ENCODE results near the gene ROR1. TPM values are rescaled to one million over a fixed set of nuclear protein-coding genes. Genes with fewer than 3 reads are reported as not detected.

The ROR1 gene
- total RNA-seq, 1 donor from 2014 or later: 131 TPM

GRCh38 chr1:64172458-64172983, 398.7 kb downstream of the ROR1 start:
- H3K4me3 Mint-ChIP-seq (ENCODE audit: unreplicated experiment): no peak overlapping the region
- DNase-seq (ENCODE audit: low spot score): no peak

GRCh38 chr1:64173336-64173940, 399.6 kb downstream of the ROR1 start:
- H3K4me1 Mint-ChIP-seq (ENCODE audit: low read depth): peaks cover 41% of the 10 kb centered on the region

More at GRCh38 chr1:64172458-64172983, 398.7 kb downstream of the ROR1 start:
- Mint-ChIP-seq H3K27ac (ENCODE audit: unreplicated experiment) (peak overlapping the region; percentile 37), H3K36me3 (ENCODE audit: low read depth) (peaks cover 56% of the 10 kb centered on the region), H3K27me3 (ENCODE audit: low read depth) (no peaks in the 10 kb centered on the region), H3K9me3 (ENCODE audit: low read depth) (no peaks in the 10 kb centered on the region), H3K4me1 (ENCODE audit: low read depth) (peaks cover 42% of the 10 kb centered on the region)
- no peak for TF ChIP-seq CTCF (IDR thresholded peaks at IDR 0.05)

GRCh38 chr1:64175639-64176038, 401.8 kb downstream of the ROR1 start:
- Mint-ChIP-seq H3K4me3 (ENCODE audit: unreplicated experiment) (no peak overlapping the region), H3K27me3 (ENCODE audit: low read depth) (no peaks in the 10 kb centered on the region), H3K27ac (ENCODE audit: unreplicated experiment) (peak overlapping the region; percentile 38), H3K4me1 (ENCODE audit: low read depth) (peaks cover 44% of the 10 kb centered on the region), H3K9me3 (ENCODE audit: low read depth) (no peaks in the 10 kb centered on the region), H3K36me3 (ENCODE audit: low read depth) (peaks cover 48% of the 10 kb centered on the region)
- DNase-seq (ENCODE audit: low spot score): no peak
- no peak for TF ChIP-seq CTCF (IDR thresholded peaks at IDR 0.05)

More at GRCh38 chr1:64173336-64173940, 399.6 kb downstream of the ROR1 start:
- Mint-ChIP-seq H3K27ac (ENCODE audit: unreplicated experiment) (peak overlapping the region; percentile 56), H3K4me3 (ENCODE audit: unreplicated experiment) (no peak overlapping the region), H3K27me3 (ENCODE audit: low read depth) (no peaks in the 10 kb centered on the region), H3K9me3 (ENCODE audit: low read depth) (no peaks in the 10 kb centered on the region), H3K36me3 (ENCODE audit: low read depth) (peaks cover 57% of the 10 kb centered on the region)
- TF ChIP-seq CTCF (IDR thresholded peaks at IDR 0.05): no peak
- DNase-seq (ENCODE audit: low spot score): no peak

GRCh38 chr1:64176659-64177058, 402.8 kb downstream of the ROR1 start:
- no peak for DNase-seq (ENCODE audit: low spot score)
- H3K9me3 Mint-ChIP-seq (ENCODE audit: low read depth): no peaks in the 10 kb centered on the region
- H3K4me1 Mint-ChIP-seq (ENCODE audit: low read depth): peaks cover 33% of the 10 kb centered on the region
- peaks cover 45% of the 10 kb centered on the region for H3K36me3 Mint-ChIP-seq (ENCODE audit: low read depth)
- H3K27ac Mint-ChIP-seq (ENCODE audit: unreplicated experiment): no peak overlapping the region
- H3K4me3 Mint-ChIP-seq (ENCODE audit: unreplicated experiment): no peak overlapping the region
- no peaks in the 10 kb centered on the region for H3K27me3 Mint-ChIP-seq (ENCODE audit: low read depth)
- no peak for TF ChIP-seq CTCF (IDR thresholded peaks at IDR 0.05)

- no peaks in the 10 kb centered on the region for H3K27me3 Mint-ChIP-seq (ENCODE audit: low read depth)
- no peak overlapping the region for H3K4me3 Mint-ChIP-seq (ENCODE audit: unreplicated experiment)
- peaks cover 48% of the 10 kb centered on the region for H3K36me3 Mint-ChIP-seq (ENCODE audit: low read depth)
- no peak for TF ChIP-seq CTCF (IDR thresholded peaks at IDR 0.05)
- H3K27ac Mint-ChIP-seq (ENCODE audit: unreplicated experiment): no peak overlapping the region
- DNase-seq (ENCODE audit: low spot score): no peak
- no peaks in the 10 kb centered on the region for H3K9me3 Mint-ChIP-seq (ENCODE audit: low read depth)
- H3K4me1 Mint-ChIP-seq (ENCODE audit: low read depth): peaks cover 21% of the 10 kb centered on the region
Measured at GRCh38 chr1:64179588-64179987, 405.8 kb downstream of the ROR1 start.
